GM10266 (cell line): ENCODE data around the gene C9.
"Not testable (repeated sequence)": the region's sequence is repeated elsewhere in the genome, so short reads cannot be mapped to it uniquely, and the experiment has no call there.

ENCODE experiments used
- DNase-seq: peaks from one replicate; pipeline ENCODE4 v3.0.0; 2012; ENCODE audit errors: extremely low spot score
- TF ChIP-seq, protein P1 (sequence below): IDR thresholded peaks from 2 replicates; pipeline ENCODE4 v1.5.1; 2012; ENCODE audit warnings: mild to moderate bottlenecking, low read depth; ENCODE audit not compliant: control insufficient read depth, insufficient read depth; ENCODE audit errors: missing control alignments

Gene C9

DNA sequence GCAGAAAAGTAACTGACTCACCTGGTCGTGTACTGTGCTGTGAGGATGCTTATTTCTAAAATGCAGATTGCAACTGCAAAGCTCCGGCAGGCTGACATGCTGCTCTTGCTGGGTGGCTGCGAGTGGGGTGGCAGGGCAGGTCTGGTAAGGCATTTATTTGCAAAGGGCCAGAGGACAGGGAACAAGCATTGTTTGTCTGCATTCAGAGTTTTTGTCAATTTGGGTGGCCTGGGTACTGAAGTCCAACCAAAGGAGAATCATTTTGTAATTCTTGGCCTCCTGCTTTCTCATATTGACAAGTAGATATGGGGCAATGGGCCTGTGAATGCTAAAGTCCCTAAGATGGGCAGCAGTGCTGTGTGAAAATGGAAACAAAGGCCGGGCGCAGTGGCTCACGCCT, at the start of gene C9:
Gene C9, minus strand, starts transcription at position 129 of the 400 bp plus-strand sequence. Its CDS starts 31 bp downstream, at position 98.
- TF ChIP-seq, protein P1, sequence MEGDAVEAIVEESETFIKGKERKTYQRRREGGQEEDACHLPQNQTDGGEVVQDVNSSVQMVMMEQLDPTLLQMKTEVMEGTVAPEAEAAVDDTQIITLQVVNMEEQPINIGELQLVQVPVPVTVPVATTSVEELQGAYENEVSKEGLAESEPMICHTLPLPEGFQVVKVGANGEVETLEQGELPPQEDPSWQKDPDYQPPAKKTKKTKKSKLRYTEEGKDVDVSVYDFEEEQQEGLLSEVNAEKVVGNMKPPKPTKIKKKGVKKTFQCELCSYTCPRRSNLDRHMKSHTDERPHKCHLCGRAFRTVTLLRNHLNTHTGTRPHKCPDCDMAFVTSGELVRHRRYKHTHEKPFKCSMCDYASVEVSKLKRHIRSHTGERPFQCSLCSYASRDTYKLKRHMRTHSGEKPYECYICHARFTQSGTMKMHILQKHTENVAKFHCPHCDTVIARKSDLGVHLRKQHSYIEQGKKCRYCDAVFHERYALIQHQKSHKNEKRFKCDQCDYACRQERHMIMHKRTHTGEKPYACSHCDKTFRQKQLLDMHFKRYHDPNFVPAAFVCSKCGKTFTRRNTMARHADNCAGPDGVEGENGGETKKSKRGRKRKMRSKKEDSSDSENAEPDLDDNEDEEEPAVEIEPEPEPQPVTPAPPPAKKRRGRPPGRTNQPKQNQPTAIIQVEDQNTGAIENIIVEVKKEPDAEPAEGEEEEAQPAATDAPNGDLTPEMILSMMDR, result no peak
- no peak for DNase-seq

DNA sequence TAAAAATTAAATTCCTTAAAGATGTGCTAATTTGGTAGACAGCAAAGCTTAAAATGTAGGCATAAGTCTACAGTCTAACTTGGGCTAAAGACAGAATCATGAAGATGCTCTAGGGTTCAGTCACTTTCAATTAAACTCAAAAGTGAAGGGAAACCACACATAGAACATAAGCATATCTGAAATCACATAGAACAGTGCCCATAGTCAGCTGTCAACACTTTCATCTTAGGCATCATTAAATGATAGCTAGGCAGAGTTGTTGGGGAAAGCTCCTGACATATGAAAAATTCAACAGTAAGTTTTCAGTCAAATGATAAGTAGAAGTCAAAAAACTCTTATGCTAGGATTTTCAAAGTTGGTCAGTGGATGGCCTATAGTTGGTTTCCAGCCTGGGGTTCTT, 49.5 kb upstream of the C9 start:
- DNase-seq, result no peak
- TF ChIP-seq, protein P1, result no peak

DNA sequence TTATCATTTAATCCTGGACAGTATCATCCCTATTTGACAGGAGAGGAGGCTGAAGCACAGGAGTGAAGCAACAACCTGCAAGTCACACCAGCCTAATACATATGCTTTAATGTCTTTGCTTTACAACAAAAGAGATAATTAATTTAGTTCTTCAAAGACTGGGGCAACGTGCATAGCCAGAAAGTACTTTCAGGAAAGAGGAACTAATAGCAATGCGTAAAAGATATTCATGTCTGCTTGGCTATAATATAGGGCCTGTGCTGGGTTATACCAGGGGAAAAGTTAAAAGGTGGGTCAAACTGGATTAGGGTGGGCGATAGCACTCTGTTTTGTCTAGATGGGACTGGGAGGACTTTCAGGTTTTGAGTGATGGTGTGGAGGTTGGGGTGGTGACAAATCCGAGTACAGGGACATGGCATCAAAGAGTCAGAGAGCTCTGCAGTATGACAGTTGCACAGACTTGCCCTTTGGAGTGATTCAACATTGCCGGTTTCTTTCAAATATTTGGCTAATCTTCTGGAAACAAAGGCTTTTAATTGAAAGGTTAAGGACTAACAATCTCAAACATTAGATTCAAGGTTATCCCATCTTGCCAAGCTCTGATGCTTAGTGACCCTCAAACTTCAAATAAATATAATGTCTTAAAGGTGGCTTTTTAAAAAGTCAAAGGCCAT, 48.6 kb upstream of the C9 start:
- TF ChIP-seq, protein P1, result no peak
- DNase-seq, result no peak

DNA sequence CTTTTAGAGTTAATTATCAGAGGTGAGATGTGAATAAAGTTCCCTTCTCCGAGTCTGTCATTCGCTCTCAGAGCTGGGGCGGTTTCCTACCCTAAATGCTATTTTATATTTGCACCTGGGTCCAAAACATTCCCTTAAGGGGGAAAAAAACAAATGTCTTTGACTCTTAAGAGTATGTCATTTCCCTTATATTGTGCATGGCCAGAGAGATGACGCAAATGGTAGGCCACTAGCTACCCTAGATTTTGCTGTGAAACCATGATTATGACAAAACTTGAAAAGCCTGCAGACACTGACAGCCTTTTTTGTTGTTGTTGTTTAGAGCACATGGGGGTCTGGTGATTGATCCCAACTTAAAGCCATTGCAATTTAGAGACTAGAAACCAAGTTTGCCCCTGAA, 47.7 kb upstream of the C9 start:
- TF ChIP-seq, protein P1, result no peak
- DNase-seq, result no peak

DNA sequence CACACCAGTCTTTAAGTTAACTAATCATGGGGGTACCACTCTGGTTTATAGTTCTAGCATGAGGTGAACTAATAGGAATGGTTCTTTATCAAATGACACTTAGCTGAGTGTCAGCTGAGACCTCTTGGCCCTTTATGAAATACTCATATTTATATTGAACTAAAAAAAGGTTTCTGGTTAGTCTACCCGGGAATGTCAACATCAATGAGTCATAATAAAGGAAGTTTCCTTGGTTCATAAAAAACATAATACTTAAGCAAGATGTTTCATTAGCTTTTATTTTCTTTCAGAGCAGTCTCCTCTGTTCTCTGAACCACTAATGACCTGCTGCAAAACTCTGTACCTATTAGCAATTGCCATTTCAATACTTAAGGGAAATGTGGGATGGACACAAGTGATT, 46.8 kb upstream of the C9 start:
- DNase-seq, result no peak
- TF ChIP-seq, protein P1, result no peak

DNA sequence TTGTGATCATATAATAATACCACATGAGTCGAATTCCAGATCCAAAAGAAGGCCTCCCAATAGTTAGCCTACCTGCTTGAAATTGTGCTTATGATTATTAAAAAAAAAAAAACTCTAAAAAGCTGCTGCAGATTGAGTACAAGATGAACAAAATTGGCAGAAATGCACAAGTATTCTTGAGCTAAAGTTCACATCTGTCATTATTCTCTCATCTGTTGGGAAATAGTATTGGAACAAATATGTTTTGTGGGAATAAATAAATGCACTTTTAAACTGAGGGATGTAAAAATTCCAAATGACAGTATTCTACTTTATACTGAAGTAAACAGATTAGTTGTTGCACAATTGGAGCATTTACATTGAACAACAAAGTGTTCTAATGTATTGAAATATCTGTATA, 44.7 kb upstream of the C9 start:
- DNase-seq, result no peak
- TF ChIP-seq, protein P1, result no peak

DNA sequence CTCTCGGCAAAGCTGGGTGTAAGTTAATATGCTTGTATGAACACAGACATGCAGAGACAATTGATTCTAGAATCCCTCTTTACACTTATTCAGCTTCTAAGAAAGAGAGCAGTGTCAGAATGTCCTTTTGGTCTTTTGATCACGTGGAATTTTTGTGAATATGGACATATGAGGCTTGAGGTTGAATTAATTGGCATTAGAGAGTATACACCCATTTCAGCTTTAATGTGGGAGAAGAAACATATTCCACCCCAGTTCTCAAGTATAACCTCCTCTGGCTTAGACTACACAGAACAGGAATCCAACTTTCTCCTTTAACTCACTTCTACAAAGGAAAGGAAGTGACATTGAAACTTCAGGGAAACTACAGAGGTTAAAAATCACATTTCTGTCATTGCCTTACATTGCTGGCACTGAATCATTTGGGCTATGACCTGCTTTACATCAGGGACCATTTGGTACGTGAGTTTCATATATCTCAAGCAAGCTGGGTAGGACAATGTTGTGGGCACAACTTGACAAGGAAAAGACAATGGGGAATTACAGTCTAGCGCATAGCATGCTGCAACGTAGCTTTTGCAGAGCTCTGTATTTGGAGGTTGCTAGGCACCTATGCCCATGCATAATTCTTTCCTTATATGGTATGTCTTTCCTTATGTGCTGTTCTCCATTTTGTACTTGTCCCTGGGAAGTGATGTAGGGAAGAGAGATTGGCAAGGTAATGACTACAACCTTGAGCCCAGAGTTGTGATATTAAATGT, 41.0 kb upstream of the C9 start:
- TF ChIP-seq, protein P1, result no peak
- no peak for DNase-seq

DNA sequence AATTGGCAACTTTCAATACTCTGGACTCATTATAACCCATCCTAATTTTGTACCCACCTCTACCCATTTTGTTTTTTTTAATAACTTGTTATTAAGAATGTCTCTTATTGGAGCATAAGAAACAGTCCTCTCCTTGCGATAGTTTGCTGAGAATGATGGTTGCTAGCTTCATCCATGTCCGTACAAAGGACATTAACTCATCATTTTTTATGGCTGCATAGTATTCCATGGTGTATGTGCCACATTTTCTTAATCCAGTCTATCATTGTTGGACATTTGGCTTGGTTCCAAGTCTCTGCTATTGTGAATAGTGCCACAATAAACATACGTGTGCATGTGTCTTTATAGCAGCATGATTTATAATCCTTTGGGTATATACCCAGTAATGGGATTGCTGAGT, 39.5 kb upstream of the C9 start:
- DNase-seq, result not testable (repeated sequence)

DNA sequence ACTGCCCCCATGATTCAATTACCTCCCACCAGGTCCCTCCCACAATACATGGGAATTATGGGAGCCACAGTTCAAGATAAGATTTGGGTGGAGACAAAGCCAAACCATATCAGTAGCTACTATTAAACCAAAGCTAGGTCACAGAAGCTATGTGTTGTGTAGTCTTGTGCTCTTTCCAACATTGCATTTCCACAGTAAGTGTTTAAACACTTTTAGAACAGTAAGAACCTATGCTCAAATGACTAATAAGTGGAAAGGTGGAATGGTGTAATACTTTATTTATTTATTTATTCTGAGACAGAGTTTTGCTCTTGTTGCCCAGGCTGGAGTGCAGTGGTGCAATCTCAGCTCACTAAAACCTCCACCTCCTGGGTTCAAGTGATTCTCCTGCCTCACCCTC, 37.8 kb upstream of the C9 start:
- DNase-seq, result not testable (repeated sequence)
